GM21381 (cell line): ENCODE measurements around the gene GJB6.

Source experiments
- ATAC-seq: cut with Tn5 transposase; IDR thresholded peaks from one replicate; pipeline ENCODE4 v1.9.1; 2021; ENCODE audit warnings: mild to moderate bottlenecking, moderate library complexity; ENCODE audit not compliant: unreplicated experiment

GJB6 gene

GRCh38 chr13:20227730-20228129 lies 4.4 kb downstream of the GJB6 start:
- no peak for ATAC-seq

- ATAC-seq, result no peak
Observed at GRCh38 chr13:20227288-20227687, 4.8 kb downstream of the GJB6 start.

DNA sequence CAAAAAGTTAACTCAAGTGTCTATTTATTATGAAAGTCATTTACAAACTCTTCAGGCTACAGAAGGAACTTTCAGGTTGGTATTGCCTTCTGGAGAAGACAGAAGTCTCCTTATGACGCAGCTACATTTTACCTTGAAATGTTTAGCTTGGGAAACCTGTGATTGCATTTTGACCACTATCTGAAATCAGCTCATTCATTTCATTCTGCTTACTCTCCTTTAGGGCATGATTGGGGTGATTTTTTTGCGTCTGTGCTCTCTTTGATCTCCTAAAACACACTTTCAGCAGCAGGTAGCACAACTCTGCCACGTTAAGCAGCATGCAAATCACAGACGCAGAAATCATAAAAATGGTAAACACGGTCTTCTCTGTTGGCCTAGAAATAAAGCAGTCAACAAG lies 9.6 kb downstream of the GJB6 start:
- ATAC-seq, result no peak

DNA sequence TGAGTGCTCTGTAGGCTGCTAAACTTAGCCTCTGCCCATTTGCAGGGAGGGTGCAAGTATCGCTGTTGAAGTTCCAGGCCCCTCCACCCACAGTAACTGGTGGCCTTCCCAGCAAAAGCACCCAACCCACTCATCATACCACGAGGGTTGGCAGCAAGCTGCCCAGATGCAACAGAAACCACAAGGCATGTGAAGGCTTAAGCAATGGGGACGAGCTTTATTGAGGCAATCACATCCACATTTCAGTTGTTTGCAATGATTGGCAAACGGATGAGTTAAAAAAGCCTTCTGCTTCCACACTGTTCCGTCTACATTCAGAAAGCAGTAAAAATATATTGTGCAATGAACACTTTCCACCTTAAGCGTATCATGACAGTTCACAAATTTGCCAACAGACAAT lies 10.3 kb downstream of the GJB6 start:
- ATAC-seq, result no peak

DNA sequence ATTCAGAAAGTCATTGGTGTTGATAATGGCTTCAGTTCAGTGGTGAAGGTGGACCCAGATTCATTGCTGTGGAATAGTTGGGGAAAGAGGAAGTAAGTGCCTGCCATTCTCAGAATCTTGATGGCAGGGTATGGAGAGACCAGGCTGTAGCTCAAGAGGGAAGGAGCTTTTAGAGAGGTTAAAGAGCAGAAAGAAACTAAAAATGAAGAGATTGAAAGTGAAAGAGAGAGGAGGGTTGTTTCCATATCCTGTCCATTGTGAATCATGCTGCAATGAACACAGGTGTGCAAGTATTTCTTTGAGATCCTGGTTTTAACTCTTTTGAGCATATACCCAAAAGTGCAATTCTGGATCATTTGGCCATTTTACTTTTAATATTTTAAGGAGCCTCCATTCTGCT lies 12.5 kb downstream of the GJB6 start:
- peak; percentile 88 for ATAC-seq

- no peak for ATAC-seq
Observed at GRCh38 chr13:20217168-20217567, 15.0 kb downstream of the GJB6 start.

DNA sequence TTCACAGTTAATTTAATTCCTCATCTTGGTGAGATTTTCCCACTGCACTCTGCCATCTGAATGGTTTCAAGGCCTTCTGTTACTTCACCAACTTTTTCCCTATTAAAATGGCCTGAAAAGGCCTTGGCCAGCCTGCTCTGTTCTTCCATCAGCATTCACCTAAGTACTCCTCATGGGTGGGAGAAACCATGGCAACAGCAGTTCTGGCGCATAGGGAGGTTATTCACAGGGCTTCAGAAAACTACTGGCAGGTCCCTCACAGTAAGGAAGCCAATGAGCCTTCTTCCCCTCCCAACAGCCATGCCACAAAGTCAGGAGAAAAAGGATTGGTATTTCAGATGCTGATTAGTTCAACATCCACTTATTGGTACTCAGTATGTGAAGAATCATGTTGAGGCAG lies 22.2 kb downstream of the GJB6 start:
- no peak for ATAC-seq

DNA sequence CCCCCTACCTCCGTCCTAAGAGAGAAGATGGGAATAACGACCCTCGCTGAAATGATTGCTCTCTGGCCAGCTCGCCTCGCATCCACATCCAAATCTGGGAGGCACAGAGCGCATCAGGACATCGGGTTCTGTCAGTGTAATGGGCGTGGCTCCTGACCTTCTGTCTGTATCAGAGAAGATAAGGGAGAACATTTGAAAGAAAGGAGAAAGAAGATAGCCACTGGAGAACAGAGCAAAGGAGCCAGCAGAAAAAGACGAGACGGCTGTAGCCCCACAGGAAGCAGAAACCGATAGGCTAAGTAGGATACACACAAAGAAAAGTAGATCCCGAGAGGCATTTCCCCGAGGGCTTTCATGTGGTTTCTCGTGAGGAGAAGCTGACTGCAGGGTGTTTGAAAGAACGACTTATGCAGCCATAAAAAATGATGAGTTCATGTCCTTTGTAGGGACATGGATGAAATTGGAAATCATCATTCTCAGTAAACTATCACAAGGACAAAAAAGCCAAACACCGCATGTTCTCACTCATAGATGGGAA lies 25.4 kb downstream of the GJB6 start:
- ATAC-seq, result no peak

GRCh38 chr13:20206065-20206697 lies 25.9 kb downstream of the GJB6 start:
- ATAC-seq, result no peak

DNA sequence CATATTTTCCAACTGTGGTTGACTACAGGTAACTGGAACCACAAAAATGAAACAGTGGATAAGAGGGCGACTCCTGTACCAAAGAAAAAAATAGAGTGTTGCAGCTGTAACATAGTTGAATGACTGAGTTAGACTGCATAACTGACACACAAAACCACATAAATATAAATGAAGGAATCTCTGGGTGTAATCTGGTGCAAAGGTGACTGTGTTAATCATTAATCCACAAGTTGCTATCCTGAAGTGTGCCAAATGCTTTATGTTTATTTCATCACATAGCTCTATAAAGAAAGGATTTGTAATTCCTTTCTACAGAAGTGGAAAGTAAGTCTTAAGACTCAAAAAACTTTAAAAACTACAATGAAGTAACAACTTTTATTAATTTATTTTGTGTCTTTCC lies 33.3 kb downstream of the GJB6 start:
- ATAC-seq, result no peak

DNA sequence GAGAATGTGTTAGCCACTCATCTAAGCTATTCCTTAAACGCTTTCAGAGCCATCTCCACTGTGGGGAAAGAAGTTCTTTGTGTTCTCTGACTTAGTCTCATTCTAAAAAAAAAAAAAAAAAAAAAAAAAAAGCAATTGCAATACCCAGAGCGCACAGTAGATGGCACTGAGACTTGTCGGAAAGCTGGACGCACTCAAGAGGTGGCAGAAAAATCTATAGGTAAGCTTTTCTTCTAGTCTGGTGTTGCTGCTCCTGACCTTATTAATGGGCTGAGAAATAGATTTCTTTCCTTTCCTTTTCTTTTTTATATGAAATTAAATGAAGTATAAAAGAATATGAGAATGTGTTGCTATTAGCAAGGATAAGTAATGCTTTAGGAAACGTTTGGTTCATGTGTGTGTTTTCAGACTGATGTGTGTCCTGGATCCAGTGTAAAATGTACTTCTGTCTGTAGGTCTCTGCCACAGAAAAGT lies 34.7 kb downstream of the GJB6 start:
- no peak for ATAC-seq

- no peak for ATAC-seq
Observed at GRCh38 chr13:20195801-20196200, 36.3 kb downstream of the GJB6 start.

DNA sequence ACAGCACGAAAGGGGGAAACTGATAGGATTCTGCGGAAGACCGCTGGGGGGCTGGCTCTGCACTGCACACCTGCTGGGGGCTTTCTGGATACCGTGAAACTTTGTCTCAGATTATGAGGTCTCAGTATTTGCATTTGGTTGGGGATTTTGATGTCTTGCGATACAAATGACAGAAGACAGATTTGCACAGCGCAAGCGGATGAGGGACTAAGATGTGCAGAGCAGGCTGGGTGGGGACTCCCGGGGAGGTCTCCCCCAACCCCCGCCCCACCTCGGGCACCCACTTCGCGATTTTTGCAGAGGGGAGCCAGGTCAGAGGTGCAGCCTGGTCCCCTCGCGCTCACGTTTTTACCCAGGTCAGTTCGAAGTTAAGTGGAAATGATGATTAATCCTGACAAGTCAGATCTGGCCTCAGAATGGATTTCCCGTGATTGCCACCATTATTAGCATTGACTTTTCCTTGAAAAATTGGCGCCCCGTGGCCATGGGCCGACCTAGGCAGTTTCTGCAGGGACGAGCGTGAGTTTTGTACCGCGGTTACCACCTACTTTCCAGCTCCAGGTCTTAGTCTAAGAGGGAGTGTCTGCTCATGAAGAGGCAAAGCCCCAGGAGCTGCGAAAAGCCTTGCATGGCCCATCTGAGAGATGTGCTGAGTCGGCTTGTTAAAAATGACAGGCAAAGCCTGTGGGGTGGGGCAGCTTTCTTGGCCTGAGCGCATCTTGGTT lies 38.0 kb downstream of the GJB6 start:
- no peak for ATAC-seq

DNA sequence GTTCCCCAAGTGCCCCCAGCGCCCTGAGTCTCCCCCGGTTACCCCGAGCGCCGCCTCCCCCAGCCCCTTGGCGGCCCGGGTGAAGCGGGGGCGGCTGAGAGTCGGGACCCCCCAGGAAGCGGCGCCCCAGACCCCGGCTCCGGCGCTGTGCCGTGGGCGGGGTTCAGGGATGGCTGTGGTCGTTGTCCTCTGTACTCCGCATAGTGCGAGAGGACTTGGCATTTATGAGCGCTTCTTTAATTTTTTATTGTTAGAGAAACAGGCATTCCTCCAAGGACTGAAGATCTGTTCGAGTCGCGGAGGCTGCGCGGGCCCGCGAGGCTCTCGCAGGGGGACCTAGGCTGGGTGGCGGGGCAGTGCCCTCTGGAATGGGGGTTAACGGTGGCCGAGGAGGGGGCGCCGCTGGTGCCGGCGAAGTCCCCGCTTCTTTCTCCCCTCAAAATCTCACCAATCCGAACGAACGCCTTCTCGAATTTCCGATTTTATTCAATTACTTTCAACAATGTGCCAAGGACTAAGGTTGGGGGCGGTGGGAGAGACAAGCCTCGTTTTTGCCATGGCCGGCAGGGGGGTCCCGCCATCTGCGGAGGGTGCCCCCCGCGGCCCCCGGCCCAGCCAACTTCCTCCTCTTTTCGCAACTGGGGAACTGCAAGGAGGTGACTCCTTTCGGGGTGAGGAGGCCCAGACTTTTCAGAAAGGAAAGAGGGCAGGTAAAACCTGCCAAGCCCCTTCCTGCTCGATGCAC lies 38.8 kb downstream of the GJB6 start:
- ATAC-seq, result no peak

DNA sequence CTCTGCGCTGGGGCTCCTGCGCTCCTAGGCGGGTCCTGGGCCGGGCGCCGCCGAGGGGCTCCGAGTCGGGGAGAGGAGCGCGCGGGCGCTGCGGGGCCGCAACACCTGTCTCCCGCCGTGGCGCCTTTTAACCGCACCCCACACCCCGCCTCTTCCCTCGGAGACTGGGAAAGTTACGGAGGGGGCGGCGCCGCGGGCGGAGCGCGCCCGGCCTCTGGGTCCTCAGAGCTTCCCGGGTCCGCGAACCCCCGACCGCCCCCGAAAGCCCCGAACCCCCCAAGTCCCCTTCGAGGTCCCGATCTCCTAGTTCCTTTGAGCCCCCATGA lies 39.3 kb downstream of the GJB6 start, which contains the start of gene GJB2:
TSS of gene GJB2 (minus strand) at position 103 of the 326 bp plus-strand sequence. CDS start 3,357 bp downstream, outside the sequence.
- ATAC-seq, result no peak

DNA sequence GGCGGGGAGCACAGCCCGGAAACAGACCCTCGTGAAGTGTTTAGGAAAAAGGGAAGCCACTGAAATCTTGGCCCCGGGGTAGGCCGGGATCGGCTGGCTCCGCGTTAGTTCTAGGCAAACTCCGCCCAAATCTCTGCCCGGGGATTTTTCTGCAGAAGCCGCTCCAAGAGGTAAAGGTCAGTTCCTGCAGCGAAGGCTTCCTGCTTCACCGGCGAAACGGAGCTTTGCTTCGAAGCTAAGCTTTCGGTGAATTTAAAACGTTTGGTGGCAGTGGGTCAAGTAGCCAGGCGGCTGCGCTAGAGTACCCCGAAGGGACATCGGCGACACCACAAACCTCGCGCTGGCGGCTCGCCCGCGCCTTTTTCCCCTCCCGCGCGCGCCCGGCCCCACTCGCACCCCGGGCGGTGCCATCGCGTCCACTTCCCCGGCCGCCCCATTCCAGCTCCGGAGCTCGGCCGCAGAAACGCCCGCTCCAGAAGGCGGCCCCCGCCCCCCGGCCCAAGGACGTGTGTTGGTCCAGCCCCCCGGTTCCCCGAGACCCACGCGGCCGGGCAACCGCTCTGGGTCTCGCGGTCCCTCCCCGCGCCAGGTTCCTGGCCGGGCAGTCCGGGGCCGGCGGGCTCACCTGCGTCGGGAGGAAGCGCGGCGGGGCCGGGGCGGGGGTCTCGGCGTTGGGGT lies 39.8 kb downstream of the GJB6 start:
- ATAC-seq, result no peak

- ATAC-seq, result no peak
Observed at GRCh38 chr13:20191311-20192157, 40.6 kb downstream of the GJB6 start.

DNA sequence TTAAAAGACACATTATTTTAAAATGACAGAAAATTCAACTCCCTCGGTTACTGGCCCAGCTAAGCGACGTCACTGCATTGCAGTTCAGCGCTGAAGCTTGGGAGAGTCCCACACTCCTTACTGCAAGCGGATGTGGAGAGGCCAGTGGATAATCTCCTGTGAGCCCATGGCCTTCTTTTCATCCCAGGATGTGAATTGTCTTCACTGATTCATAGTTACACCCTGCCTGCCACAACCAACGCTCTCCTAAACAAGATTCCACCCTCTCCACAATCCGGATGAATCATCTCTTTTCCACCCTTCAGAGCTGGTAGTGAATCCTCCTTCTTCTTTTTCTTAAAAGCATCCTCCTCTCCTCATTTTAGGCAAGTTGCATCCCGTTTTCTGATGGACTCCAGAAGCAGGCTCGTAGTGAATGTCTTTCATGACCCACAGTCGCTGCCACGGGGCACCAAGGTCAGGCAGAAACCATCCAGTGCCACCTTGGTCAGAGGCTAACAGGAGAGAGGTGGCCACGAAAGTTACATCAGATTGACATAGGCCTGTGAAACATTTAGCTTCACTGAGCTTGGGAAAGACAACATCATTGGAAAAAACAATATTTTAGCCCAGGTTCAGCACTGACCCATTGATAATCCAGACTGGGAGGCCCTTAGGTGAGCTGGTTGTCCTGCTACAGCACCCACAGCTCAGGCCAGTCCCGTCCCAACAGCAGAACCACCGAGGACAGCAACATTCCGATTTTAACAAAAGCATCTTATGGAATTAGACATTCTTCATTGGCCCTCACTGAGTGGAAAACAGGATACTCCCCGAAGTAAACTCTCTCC lies 41.4 kb downstream of the GJB6 start:
- ATAC-seq, result no peak

- ATAC-seq, result no peak
Observed at GRCh38 chr13:20190076-20190475, 42.0 kb downstream of the GJB6 start.
